HFF-Myc (cell line): Measurements from ENCODE around the gene CNOT3.

ENCODE experiments used
- DNase-seq: peaks from one replicate; pipeline ENCODE4 v3.0.0-alpha.2; 2011; ENCODE audit warnings: low read depth; ENCODE audit errors: extremely low read depth
- H3K4me3 ChIP-seq: replicated peaks from 2 replicates; pipeline ENCODE4 v1.5.1; 2011; ENCODE audit warnings: low read depth, mild to moderate bottlenecking, control low read depth, low read length
- TF ChIP-seq, protein P1 (sequence below): IDR thresholded peaks from 2 replicates; pipeline ENCODE4 v1.5.1; 2012; ENCODE audit warnings: mild to moderate bottlenecking, low read depth, low read length, control low read depth; ENCODE audit errors: missing control alignments

The CNOT3 gene

DNA sequence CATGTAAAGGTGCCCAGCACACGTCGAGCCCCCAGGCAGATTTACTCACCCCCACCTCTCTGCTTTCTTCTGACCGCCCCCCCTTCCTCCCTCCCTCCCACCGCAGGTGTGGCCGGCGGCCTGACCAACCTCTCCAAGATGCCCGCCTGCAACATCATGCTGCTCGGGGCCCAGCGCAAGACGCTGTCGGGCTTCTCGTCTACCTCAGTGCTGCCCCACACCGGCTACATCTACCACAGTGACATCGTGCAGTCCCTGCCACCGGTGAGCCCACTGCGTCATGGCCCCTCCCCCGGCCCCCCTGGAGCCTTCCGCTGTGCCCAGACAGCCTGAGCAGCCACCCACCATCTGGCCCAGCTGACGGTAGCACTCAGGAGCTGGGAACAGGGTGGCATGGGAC is 13.2 kb upstream of the CNOT3 start:
- H3K4me3 ChIP-seq = no peak overlapping the region
- DNase-seq = no peak
- TF ChIP-seq, protein P1, sequence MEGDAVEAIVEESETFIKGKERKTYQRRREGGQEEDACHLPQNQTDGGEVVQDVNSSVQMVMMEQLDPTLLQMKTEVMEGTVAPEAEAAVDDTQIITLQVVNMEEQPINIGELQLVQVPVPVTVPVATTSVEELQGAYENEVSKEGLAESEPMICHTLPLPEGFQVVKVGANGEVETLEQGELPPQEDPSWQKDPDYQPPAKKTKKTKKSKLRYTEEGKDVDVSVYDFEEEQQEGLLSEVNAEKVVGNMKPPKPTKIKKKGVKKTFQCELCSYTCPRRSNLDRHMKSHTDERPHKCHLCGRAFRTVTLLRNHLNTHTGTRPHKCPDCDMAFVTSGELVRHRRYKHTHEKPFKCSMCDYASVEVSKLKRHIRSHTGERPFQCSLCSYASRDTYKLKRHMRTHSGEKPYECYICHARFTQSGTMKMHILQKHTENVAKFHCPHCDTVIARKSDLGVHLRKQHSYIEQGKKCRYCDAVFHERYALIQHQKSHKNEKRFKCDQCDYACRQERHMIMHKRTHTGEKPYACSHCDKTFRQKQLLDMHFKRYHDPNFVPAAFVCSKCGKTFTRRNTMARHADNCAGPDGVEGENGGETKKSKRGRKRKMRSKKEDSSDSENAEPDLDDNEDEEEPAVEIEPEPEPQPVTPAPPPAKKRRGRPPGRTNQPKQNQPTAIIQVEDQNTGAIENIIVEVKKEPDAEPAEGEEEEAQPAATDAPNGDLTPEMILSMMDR = no peak

DNA sequence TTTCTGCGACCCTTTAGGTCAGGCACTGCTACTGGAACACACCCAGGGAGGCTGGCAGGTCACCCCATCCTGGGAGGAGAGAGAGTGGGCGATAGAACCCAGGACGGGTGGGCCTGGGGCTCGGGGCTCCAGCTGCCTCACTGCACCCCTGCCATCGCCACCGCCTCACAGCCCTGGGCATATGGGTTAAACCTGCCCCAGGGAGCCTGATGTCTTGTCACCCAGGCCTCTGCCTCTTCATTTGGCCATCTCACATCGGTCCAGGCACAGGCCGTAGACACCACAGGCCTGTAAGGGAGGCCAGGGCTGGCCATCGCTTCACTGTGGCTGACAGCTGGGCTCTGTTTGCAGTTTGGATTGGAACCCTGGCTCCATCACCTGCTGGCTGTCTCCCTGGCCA is 11.8 kb upstream of the CNOT3 start:
- TF ChIP-seq, protein P1 = no peak
- DNase-seq = no peak
- H3K4me3 ChIP-seq = no peak overlapping the region

DNA sequence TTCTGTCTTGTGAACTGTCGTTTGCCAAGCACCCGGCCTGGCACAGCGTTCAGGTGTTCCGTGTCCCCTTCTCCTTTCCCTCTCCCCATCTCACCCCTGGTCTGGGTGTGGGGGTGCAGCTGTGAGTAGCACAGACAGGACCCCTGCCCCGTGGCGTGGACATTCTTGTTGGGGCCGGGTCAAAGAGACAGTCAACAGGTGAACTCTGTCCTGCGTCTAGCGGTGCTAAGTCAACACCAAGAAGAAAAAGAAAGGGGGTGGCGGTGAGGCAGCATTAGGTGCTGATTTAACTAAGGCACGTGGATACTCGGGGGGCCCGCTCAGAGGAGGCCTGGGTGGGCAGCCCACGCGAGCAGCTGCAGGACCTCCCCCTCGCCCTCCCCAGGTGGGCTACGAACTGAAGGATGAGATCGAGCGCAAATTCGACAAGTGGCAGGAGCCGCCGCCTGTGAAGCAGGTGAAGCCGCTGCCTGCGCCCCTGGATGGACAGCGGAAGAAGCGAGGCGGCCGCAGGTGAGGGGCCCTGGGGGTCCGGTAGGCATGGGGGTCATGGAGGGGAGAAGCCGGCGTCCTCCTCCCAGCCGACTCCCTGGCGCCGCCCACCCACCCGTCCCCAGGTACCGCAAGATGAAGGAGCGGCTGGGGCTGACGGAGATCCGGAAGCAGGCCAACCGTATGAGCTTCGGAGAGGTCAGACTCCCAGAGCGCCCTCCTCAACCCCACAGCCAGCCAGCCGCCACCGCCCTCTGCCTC is 9.7 kb upstream of the CNOT3 start:
- DNase-seq = no peak
- TF ChIP-seq, protein P1 = no peak
- no peak overlapping the region for H3K4me3 ChIP-seq

DNA sequence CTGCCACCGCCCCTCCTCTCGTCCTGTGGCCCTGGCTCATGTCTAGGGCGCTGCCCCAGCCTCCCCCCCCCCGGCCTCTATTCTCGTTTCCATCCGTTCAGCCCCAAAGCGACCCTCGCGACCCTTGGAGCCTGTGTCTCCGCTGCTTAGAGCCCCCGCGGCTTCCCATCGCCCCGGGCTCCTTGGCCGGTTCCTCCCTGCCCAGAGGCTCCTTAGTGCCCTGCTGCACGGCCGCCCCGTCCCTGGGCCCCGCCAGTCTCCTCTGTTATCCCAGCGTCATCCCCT is 9.2 kb upstream of the CNOT3 start:
- no peak overlapping the region for H3K4me3 ChIP-seq
- TF ChIP-seq, protein P1 = no peak
- DNase-seq = no peak

DNA sequence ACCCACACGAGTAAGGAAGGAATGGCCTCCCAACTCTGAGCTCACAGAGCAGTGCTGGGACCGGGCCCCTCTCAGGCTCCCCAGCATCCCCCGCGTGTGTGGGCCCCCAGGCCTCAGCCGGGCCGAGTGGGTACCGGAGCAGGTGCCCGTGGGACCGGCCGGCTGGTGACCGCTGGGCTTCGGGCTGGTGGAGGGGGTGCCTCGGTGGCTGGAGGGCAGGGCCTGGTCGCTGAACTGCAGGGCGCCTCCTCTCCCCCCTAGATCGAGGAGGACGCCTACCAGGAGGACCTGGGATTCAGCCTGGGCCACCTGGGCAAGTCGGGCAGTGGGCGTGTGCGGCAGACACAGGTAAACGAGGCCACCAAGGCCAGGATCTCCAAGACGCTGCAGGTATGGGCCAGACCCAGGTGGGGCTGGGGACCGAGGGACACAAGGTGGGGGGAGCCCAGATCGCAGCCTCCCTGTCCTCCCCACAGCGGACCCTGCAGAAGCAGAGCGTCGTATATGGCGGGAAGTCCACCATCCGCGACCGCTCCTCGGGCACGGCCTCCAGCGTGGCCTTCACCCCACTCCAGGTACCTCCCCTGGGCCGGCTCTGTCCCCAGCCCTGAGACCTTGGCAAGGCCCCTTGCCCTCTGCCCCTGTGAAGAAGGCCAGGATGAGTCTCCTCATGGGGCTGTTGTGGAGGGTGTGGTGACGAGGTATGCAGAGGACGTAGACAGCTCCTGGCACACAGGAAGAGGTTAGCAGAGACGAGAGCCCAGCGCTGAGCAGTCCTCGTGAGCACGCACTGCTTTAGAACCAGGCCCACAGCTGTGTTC is 8.6 kb upstream of the CNOT3 start:
- no peak overlapping the region for H3K4me3 ChIP-seq
- DNase-seq = no peak
- TF ChIP-seq, protein P1 = no peak

DNA sequence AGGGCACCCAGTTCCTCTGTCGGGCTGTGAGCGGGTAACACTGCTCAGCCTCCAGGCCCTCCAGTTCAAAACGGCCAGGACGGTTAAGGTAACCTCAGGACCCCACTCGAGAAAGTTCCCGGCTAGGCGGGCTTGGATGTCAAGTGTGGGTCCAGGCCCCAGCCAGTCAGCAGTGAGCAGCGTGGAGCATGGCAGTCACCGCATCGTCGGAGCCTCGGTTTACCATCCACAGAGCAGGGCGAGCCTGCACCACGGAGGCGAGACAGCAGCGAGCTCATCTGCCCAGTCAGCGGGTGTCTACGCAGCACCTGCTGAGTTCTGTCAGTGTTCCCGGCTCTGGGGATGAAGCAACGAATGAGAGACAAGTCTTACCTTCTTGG is 8.0 kb upstream of the CNOT3 start:
- no peak for DNase-seq
- H3K4me3 ChIP-seq = no peak overlapping the region
- TF ChIP-seq, protein P1 = no peak
